ENCODE results near the gene FBH1.

DNA sequence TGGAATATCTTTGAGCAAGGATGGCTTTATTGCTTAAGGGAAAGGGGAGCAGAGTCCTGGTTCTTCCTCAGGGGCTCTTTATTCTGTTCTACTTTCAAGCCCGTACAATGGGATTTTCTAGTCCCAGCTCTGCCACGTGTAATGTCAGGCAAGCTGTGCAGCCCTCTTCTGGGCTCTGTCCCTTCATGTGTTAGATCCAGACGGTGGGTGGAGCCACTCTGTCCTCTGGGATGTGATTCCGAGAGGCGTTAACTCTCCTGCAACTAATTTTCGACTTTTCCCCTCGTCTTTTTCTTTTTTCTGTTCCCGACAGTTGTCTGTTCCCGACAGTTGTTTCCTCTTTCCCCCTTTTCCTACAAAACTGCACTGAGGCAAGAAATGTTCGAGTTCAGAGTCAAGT is 34.8 kb downstream of the FBH1 start:
- TF ChIP-seq, protein P1, sequence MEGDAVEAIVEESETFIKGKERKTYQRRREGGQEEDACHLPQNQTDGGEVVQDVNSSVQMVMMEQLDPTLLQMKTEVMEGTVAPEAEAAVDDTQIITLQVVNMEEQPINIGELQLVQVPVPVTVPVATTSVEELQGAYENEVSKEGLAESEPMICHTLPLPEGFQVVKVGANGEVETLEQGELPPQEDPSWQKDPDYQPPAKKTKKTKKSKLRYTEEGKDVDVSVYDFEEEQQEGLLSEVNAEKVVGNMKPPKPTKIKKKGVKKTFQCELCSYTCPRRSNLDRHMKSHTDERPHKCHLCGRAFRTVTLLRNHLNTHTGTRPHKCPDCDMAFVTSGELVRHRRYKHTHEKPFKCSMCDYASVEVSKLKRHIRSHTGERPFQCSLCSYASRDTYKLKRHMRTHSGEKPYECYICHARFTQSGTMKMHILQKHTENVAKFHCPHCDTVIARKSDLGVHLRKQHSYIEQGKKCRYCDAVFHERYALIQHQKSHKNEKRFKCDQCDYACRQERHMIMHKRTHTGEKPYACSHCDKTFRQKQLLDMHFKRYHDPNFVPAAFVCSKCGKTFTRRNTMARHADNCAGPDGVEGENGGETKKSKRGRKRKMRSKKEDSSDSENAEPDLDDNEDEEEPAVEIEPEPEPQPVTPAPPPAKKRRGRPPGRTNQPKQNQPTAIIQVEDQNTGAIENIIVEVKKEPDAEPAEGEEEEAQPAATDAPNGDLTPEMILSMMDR (IDR thresholded peaks at IDR 0.05; ENCODE audit: poor library complexity, severe bottlenecking): no peak
- TF ChIP-seq, protein P2, sequence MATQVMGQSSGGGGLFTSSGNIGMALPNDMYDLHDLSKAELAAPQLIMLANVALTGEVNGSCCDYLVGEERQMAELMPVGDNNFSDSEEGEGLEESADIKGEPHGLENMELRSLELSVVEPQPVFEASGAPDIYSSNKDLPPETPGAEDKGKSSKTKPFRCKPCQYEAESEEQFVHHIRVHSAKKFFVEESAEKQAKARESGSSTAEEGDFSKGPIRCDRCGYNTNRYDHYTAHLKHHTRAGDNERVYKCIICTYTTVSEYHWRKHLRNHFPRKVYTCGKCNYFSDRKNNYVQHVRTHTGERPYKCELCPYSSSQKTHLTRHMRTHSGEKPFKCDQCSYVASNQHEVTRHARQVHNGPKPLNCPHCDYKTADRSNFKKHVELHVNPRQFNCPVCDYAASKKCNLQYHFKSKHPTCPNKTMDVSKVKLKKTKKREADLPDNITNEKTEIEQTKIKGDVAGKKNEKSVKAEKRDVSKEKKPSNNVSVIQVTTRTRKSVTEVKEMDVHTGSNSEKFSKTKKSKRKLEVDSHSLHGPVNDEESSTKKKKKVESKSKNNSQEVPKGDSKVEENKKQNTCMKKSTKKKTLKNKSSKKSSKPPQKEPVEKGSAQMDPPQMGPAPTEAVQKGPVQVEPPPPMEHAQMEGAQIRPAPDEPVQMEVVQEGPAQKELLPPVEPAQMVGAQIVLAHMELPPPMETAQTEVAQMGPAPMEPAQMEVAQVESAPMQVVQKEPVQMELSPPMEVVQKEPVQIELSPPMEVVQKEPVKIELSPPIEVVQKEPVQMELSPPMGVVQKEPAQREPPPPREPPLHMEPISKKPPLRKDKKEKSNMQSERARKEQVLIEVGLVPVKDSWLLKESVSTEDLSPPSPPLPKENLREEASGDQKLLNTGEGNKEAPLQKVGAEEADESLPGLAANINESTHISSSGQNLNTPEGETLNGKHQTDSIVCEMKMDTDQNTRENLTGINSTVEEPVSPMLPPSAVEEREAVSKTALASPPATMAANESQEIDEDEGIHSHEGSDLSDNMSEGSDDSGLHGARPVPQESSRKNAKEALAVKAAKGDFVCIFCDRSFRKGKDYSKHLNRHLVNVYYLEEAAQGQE (IDR thresholded peaks at IDR 0.05; ENCODE audit: borderline replicate concordance): no peak
- TF ChIP-seq EP300 (conservative IDR thresholded peaks at IDR 0.05; ENCODE audit: poor library complexity, severe bottlenecking): no peak
- TF ChIP-seq POLR2AphosphoS5 (IDR thresholded peaks at IDR 0.05): no peak
- TF ChIP-seq TAF1 (IDR thresholded peaks at IDR 0.05; ENCODE audit: low read depth): no peak

Data from neural cell (in vitro differentiated cells).